ENCODE results near the gene CAMTA1.

CAMTA1 gene

GRCh38 chr1:7752512-7753417 lies 967.5 kb downstream of the CAMTA1 start:
- peak; percentile 32 for DNase-seq

DNA sequence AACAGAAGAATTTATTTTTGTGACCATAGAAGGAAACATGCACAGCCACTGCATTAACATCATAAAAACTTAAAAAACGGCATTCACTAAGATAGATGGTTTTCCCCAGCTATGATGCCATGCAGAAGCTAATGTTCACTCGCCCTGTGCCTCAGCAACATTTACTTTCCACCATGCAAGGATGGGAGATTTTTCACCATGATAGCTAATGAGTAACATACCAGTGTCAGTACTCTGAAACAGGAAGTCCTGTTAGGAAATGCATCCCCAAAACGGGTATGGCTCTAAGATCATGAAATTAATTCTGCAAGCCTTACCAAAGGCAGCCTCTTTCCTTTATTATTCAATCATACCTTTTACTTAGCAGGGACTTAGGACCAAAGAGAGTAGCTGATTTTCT lies 968.4 kb downstream of the CAMTA1 start:
- DNase-seq, result no peak

DNA sequence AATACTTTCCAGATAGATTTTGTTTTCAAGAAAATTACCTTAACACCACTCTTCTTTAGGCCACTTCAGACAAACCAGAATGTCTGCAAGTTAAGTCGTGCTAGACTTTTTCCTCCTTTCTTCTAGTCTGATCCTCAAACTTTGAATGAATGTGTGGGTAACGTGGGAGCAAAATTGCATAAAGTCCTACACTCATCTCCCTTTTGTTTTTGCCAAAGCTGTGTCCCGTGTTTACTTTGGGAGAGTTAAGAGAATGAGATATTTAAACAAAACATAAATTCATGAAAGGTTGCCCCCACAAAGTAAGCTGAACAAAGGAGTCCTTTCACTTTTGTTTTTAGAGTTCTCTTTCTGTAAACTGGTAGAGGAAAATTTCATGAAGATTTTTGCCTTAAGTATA lies 969.0 kb downstream of the CAMTA1 start:
- no peak for DNase-seq

DNA sequence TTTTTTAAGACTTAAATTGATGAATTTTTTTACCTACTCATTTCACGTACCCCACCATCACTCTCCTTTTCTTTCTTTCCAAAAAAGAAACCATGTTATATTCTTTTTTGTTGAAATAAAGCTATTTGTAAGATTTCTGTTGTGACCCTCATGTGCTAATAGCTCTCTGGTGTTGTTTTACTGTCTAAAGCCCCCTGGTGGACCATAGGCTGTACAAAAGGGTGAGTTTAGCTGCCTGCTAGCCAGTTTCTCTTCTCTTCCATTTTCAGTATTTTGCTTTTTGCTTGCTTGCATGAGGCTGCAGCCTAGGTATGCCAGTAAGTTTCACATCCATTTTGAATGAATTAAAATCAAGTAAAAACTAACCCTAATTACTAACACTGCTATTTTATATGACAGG lies 970.2 kb downstream of the CAMTA1 start:
- DNase-seq, result no peak

DNA sequence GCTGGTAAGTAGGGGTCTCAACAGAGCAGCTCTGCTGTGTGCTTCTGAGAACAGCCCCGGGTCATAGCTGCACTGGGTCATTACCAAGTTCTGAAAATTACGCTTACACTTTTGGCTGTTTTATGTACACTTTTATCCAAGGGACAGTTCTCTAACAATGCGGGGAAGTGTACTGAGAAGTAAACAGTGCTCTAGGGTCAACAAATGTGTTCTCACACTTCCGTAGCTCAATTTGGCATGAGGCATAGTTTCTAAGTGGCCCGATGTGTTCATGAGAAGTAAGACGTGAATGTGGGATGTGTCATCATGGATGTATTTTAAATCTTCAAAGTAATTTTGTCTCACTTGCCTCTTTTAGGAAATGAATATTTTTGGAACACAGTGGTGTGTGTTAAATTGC lies 975.0 kb downstream of the CAMTA1 start:
- DNase-seq, result no peak

DNA sequence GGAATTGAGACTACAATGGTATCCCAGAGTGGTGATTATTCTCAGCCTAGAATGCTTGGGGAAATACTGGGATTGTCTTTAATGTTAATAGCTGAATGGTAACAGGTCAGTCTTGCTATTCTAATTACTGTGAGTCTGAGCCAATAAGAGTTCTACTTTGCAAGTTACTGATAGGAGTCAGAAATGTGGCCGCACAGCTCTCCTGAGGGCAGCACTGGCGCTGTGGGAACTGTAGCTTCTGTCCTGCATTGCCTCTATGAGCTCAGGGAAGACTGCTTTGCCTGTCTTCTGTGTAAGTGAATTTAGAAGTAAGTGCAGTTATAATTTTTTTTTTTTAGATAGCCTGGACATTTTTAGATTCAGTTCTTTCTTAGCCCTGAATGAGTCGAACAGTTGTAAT lies 975.8 kb downstream of the CAMTA1 start:
- DNase-seq, result no peak

- DNase-seq, result no peak
Observed at GRCh38 chr1:7767176-7767575, 981.9 kb downstream of the CAMTA1 start.

GRCh38 chr1:7768583-7768982 lies 983.3 kb downstream of the CAMTA1 start:
- DNase-seq, result no peak

DNA sequence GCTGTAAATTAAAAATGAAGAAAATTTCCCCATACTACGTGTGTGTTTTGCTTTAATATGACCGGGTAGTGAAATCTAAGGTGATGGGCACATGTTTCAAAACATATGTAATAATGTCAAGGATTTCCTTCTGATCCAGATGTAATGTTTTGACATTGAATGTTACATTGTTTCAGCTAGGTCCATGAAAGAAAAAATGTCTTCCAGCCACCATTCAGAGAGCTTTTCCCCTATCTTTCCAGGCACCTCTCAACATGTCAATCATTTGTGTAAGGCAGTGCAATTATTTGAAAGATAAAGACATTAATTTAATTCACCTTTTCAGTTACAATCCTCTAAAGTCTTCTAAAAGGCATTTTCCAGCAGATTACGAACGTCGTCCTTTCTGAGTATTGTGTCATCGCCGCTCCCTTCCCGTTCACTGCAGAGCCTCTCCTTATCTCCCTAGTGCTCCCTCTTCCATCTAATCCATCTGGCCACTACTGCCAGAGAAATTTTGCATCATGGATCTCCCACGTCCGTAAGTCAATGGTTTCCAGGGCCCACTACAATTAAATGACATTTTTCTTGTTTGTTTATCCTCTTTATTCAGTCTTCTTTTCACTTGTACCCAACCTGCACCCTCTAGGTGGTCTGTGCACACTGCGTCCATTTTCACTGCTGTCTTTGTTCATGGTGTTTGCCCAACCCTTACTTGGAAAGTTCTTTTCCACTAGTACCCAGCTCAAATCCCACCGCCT lies 984.6 kb downstream of the CAMTA1 start:
- DNase-seq, result no peak

DNA sequence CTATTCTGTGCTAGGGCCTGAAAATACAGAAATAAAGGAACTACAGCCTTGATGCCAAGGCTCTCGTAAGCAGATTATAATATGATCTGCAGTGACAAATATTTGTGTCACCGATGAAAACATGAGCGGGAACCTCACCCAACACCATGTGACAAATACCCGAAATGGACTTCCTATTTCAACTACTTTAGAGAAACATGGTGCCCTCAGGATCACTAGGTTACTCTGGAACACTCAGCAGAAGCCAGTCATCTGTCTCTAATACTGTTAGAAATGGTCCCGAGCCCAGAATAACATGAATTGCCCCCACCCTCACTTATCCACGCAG lies 985.4 kb downstream of the CAMTA1 start:
- DNase-seq, result no peak

GRCh38 chr1:7770997-7771822 lies 986.0 kb downstream of the CAMTA1 start, which contains the start of gene VAMP3:
VAMP3 (plus strand) TSS chr1:7771296; CDS start chr1:7771384, 88 bp downstream.
- no peak for DNase-seq

- no peak for DNase-seq
Observed at GRCh38 chr1:7771823-7772299, 986.6 kb downstream of the CAMTA1 start.

DNA sequence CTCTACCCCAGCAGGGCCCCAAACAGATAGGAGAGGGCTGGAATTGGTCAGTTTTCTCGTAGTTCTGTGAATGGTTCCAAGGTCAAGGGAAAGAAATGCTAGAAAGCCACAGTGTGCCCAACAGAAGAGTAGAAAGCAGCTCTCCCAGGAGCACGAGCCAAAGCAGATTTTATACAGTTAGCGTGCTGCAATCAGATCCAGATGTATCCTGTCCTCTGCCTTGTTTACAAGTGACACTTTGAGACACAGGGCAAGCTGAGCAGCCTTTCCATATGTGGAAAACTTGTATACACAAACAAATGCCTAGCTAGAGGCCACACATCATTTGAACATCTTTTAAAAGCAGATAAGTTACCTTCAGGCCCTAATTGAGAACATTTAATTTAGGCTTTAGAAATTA lies 992.3 kb downstream of the CAMTA1 start:
- no peak for DNase-seq

- no peak for DNase-seq
Observed at GRCh38 chr1:7778133-7778628, 992.9 kb downstream of the CAMTA1 start.

GRCh38 chr1:7780976-7781375 lies 995.7 kb downstream of the CAMTA1 start:
- no peak for DNase-seq

DNA sequence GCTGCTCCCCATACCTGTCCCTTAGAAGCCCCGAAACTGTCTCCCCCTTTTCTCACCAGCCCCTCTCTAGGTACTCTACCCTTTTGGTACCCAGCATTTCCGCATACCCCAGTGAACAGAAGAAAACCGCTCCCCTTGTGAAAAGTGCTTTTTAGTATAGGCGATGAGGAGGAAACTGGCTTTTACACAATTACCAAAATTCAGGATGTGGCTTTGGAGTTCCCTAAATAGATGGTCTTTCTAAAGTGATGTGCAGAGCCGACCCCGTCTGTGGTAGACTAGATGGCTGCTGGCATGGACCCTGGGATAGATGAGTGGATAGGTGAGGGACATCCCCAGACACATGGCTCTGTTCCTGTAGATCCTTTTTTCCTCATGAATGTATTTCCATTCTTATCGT lies 996.2 kb downstream of the CAMTA1 start:
- no peak for DNase-seq

- no peak for DNase-seq
Observed at GRCh38 chr1:7781923-7782495, 996.8 kb downstream of the CAMTA1 start.

GRCh38 chr1:7783178-7783711 lies 998.0 kb downstream of the CAMTA1 start:
- no peak for DNase-seq

DNA sequence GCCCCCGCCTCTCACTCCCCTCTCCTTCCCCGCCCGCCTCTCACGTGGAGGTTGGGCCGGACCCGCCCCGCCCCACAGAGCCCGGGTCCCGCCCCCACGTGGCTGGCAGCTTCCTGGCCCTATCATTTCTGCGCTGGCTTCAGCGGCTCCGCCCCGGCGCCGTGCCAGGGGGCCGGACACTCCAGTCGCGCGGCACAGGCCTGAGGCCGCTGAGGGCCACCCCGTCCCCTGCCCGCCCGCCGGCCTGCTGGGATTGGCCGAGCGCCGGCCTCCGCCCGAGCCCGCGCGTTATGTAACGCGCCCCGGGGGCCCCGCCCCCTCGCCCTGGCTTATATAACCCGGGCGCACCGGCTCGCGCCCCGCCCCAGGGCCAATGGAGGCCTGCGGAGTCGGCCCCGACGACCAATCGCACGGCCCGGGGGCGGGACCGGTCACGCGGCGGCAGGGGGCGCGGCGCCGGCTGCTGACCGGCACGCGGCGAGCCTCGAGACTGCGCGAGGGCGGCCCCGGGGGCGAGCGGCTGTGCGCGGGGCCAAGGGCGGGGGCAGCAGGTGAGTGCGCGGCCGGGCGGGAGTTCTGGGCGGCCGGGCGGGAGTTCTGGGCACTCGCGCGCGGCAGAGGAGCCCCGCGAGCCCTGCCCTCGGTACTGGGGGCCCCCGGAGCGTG lies 998.7 kb downstream of the CAMTA1 start, which contains the start of gene PER3:
PER3 (plus strand) TSS at position 466 of the 666 bp plus-strand sequence. CDS start 587 bp downstream, outside the sequence.
- peak; percentile 95 for DNase-seq

DNA sequence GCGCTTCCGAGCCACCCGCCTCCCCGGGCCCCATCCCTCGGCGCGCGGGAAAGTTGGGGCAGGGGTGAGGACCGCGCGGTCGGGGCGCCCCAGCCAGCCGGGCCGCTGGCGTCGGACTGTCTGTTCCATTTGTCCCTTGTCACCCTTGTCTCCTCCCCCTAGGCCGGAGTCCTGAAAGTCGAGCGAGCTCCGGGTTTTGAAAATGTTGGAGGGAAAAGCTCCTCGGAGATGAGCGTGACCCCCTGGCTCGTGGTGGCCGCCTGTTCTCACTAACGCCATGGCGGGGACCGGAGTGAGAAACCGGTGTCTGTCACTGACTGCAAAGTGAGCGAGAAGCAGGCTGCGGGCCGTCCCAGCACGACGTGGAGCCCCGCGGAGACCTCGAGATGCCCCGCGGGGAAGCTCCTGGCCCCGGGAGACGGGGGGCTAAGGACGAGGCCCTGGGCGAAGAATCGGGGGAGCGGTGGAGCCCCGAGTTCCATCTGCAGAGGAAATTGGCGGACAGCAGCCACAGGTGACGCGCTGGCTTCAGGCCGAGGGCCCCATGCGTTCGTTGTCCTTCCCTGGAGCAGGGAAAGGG lies 999.3 kb downstream of the CAMTA1 start:
- DNase-seq, result no peak

DNA sequence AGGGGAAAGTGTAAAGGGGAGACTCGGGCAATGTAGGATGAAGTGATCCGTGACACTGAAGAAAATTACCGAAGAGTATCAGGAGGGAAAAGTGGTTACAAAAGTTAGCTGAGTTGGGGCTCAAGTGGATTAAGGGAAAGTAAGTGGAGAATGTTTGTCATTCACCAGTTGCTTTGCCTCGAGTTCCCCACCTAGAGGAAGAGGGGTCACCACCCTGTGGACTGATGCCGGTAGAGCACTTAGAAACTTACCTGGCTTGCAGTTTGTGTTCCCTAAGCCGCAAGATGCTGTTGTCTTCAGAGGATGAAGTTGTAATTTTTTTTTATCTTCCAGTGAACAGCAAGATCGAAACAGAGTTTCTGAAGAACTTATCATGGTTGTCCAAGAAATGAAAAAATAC lies 999.9 kb downstream of the CAMTA1 start:
- DNase-seq, result no peak

Measured in NCI-H1048 (cell line).